B cell (primary cell): Measurements from ENCODE around the gene PACRG.

ENCODE experiments used
- CTCF ChIP-seq: fragments of 200-600 bp; IDR thresholded peaks from one replicate; pipeline ENCODE4 v1.8.0; 2022; ENCODE audit warnings: antibody characterized with exemption, mild to moderate bottlenecking
- EZH2 ChIP-seq: IDR thresholded peaks from 2 replicates; pipeline ENCODE4 v1.6.1; 2012; ENCODE audit warnings: borderline replicate concordance, low read depth, mild to moderate bottlenecking, moderate library complexity, low read length; ENCODE audit not compliant: insufficient read depth, poor library complexity, severe bottlenecking

- TF ChIP-seq CTCF, result no peak
- TF ChIP-seq EZH2, result no peak
Measured at GRCh38 chr6:162829013-162829742, 101.4 kb downstream of the PACRG start.
